ENCODE results near the gene NR2C2. TPM values are rescaled to one million over a fixed set of nuclear protein-coding genes. Genes with fewer than 3 reads are reported as not detected.

The NR2C2 gene
- total RNA-seq, 2 donors from 2014 or later: 33.8 to 41.3 TPM

- no peaks in the 10 kb centered on the region for H3K4me1 ChIP-seq
- H3K4me3 ChIP-seq: no peak overlapping the region
- intact Hi-C loops (cut with DNase I): no loop called here
- no peaks in the 10 kb centered on the region for H3K9me3 ChIP-seq
- no peak overlapping the region for H3K27ac ChIP-seq
- DNase-seq: no peak
- no peaks in the 10 kb centered on the region for H3K36me3 ChIP-seq
- no peak overlapping the region for H3K9ac ChIP-seq (ENCODE audit: low read depth in 2 of 2, low read length in 2 of 2)
- H3K27me3 ChIP-seq: no peaks in the 10 kb centered on the region
- no peak for TF ChIP-seq CTCF (IDR thresholded peaks at IDR 0.05)
These were observed 13.5 kb upstream of the NR2C2 start for GRCh38 chr3:14933820-14934425.

GRCh38 chr3:14935592-14936345 is 11.6 kb upstream of the NR2C2 start:
- H3K27ac ChIP-seq: peak overlapping the region; percentile 62
- no peak for DNase-seq

GRCh38 chr3:14938954-14939353 is 8.4 kb upstream of the NR2C2 start:
- intact Hi-C loops (cut with DNase I): no loop called here
- H3K9ac ChIP-seq (ENCODE audit: low read depth in 2 of 2, low read length in 2 of 2): no peak overlapping the region

More at GRCh38 chr3:14935592-14936345, 11.6 kb upstream of the NR2C2 start:
- Histone ChIP-seq H3K9me3 (no peaks in the 10 kb centered on the region), H3K36me3 (no peaks in the 10 kb centered on the region), H3K4me1 (no peaks in the 10 kb centered on the region), H3K27me3 (no peaks in the 10 kb centered on the region), H3K9ac (ENCODE audit: low read depth in 2 of 2, low read length in 2 of 2) (peak overlapping the region; percentile 37 to 76), H3K4me3 (no peak overlapping the region)
- intact Hi-C loops (cut with DNase I): no loop called here
- TF ChIP-seq CTCF (IDR thresholded peaks at IDR 0.05): no peak

GRCh38 chr3:14941871-14942270 is 5.5 kb upstream of the NR2C2 start:
- Histone ChIP-seq H3K27ac (no peak overlapping the region), H3K4me3 (no peak overlapping the region), H3K4me1 (no peaks in the 10 kb centered on the region), H3K27me3 (no peaks in the 10 kb centered on the region), H3K9ac (ENCODE audit: low read depth in 2 of 2, low read length in 2 of 2) (no peak overlapping the region), H3K36me3 (no peaks in the 10 kb centered on the region), H3K9me3 (no peaks in the 10 kb centered on the region)
- intact Hi-C loops (cut with DNase I): no loop called here
- TF ChIP-seq CTCF (IDR thresholded peaks at IDR 0.05): no peak
- no peak for DNase-seq

More at GRCh38 chr3:14938954-14939353, 8.4 kb upstream of the NR2C2 start:
- DNase-seq: no peak
- H3K4me3 ChIP-seq: no peak overlapping the region
- H3K4me1 ChIP-seq: no peaks in the 10 kb centered on the region
- H3K9me3 ChIP-seq: no peaks in the 10 kb centered on the region
- no peaks in the 10 kb centered on the region for H3K36me3 ChIP-seq
- no peak overlapping the region for H3K27ac ChIP-seq
- no peak for TF ChIP-seq CTCF (IDR thresholded peaks at IDR 0.05)
- H3K27me3 ChIP-seq: no peaks in the 10 kb centered on the region

- H3K4me1 ChIP-seq: no peaks in the 10 kb centered on the region
These were observed 4.3 kb upstream of the NR2C2 start for GRCh38 chr3:14943042-14943441.

More at GRCh38 chr3:14943042-14943441, 4.3 kb upstream of the NR2C2 start:
- no peak overlapping the region for H3K9ac ChIP-seq (ENCODE audit: low read depth in 2 of 2, low read length in 2 of 2)
- DNase-seq: no peak
- H3K27me3 ChIP-seq: no peaks in the 10 kb centered on the region
- intact Hi-C loops (cut with DNase I): no loop called here
- H3K36me3 ChIP-seq: no peaks in the 10 kb centered on the region
- no peak overlapping the region for H3K4me3 ChIP-seq
- no peak for TF ChIP-seq CTCF (IDR thresholded peaks at IDR 0.05)
- H3K9me3 ChIP-seq: no peaks in the 10 kb centered on the region
- no peak overlapping the region for H3K27ac ChIP-seq
